ENCODE results near the gene CAMK2N2. TPM values are rescaled to one million over a fixed set of nuclear protein-coding genes. Genes with fewer than 3 reads are reported as not detected.
A peak's percentile ranks its signal among the peaks of the same experiment; 100 is the strongest.

The CAMK2N2 gene
- total and polyA plus RNA-seq, 9 of the 15 experiments (the other 6 are each of a cell fraction or from before 2014, with no cell fraction given) = 0.08 to 0.22 (median 0.11) TPM; not detected in 5

GRCh38 chr3:184298759-184299487 lies 37.6 kb upstream of the CAMK2N2 start, which contains the start of gene PSMD2 (continued):
- TF ChIP-seq AFF4 (CRISPR knock-in tag; IDR thresholded peaks at IDR 0.05) (peak; percentile 79; the same call in 1 of the 2 replicates), ATF1 (CRISPR knock-in tag; IDR thresholded peaks at IDR 0.05) (no peak), ATF1 (tag; IDR thresholded peaks at IDR 0.05) (no peak; the same call in 1 of the 2 replicates), ZNF764 (CRISPR knock-in tag; IDR thresholded peaks at IDR 0.05; ENCODE audit: low read depth) (no peak), ZBTB9 (CRISPR knock-in tag; IDR thresholded peaks at IDR 0.05) (no peak), ZBTB2 (IDR thresholded peaks at IDR 0.05) (no peak), CHD4 (IDR thresholded peaks at IDR 0.05; ENCODE audit: insufficient read depth, insufficient replicate concordance, low read depth, low read length, poor library complexity, severe bottlenecking) (no peak), MIER1 (IDR thresholded peaks at IDR 0.05; ENCODE audit: low read depth) (no peak), HDGF (IDR thresholded peaks at IDR 0.05) (no peak), XRCC3 (IDR thresholded peaks at IDR 0.05) (no peak), SNRNP70 (optimal IDR thresholded peaks at IDR 0.05; ENCODE audit: low read depth, low read length) (no peak), BRCA1 (IDR thresholded peaks at IDR 0.05) (no peak), BRCA1 (CRISPR knock-in tag; IDR thresholded peaks at IDR 0.05) (no peak), THRA (IDR thresholded peaks at IDR 0.05) (no peak), MBD2 (IDR thresholded peaks at IDR 0.05; ENCODE audit: borderline replicate concordance, low read depth) (peak; percentile 58), ZNF766 (CRISPR knock-in tag; conservative IDR thresholded peaks at IDR 0.05) (no peak), MTA1 (IDR thresholded peaks at IDR 0.05; ENCODE audit: borderline replicate concordance) (no peak), ZNF696 (CRISPR knock-in tag; conservative IDR thresholded peaks at IDR 0.05) (no peak), NRF1 (conservative IDR thresholded peaks at IDR 0.05 in 1 of 2, IDR thresholded peaks at IDR 0.05 in 1 of 2) (peak; percentile 88 to 89), JUND (IDR thresholded peaks at IDR 0.05; ENCODE audit: borderline replicate concordance, low read depth, low read length) (no peak; the same call in 1 of the 2 replicates), JUND (tag; IDR thresholded peaks at IDR 0.05; ENCODE audit: borderline replicate concordance, low read depth, low read length) (no peak)

Measured in K562 (cell line).